HL-60 (cell line): ENCODE results near the gene TMEM63A.

Experiments used
- DNase-seq, 2 experiments: peaks; one replicate each; pipeline ENCODE4 v3.0.0-alpha.2; 2010 to 2020; ENCODE audit warnings: low read depth in 1 of 2, low spot score in 1 of 2
- H3K27ac ChIP-seq: fragments of 250-450 bp; sonication (Bioruptor Pico); replicated peaks from 2 replicates; pipeline ENCODE4 v1.5.1; 2020; ENCODE audit warnings: mild to moderate bottlenecking, moderate library complexity
- H3K27me3 ChIP-seq: fragments of 250-450 bp; sonication (Bioruptor Pico); 2 replicates; pipeline ENCODE4 v1.5.1; 2021; ENCODE audit warnings: mild to moderate bottlenecking, moderate library complexity; ENCODE audit not compliant: insufficient read depth, poor library complexity, severe bottlenecking
- H3K4me3 ChIP-seq: replicated peaks from 2 replicates; pipeline ENCODE4 v1.5.1; 2011; ENCODE audit warnings: mild to moderate bottlenecking, control low read depth, low read length; ENCODE audit not compliant: insufficient read depth
- CTCF ChIP-seq: IDR thresholded peaks from one replicate; pipeline ENCODE4 v1.5.1; 2011; ENCODE audit warnings: low read length, control low read depth, inconsistent platforms; ENCODE audit not compliant: insufficient read depth
- GABPA ChIP-seq: IDR thresholded peaks from 2 replicates; pipeline ENCODE4 v1.6.1; 2012; ENCODE audit warnings: low read depth
- POLR2AphosphoS5 ChIP-seq: IDR thresholded peaks from 2 replicates; pipeline ENCODE4 v1.6.1; 2012; ENCODE audit warnings: low read depth
- SPI1 ChIP-seq: IDR thresholded peaks from 2 replicates; pipeline ENCODE4 v1.6.1; 2012; ENCODE audit warnings: low read depth, mild to moderate bottlenecking, borderline replicate concordance
- TF ChIP-seq, protein P1 (sequence below): IDR thresholded peaks from 2 replicates; pipeline ENCODE4 v1.6.1; 2012; ENCODE audit warnings: low read depth; ENCODE audit not compliant: insufficient replicate concordance

Gene TMEM63A

DNA sequence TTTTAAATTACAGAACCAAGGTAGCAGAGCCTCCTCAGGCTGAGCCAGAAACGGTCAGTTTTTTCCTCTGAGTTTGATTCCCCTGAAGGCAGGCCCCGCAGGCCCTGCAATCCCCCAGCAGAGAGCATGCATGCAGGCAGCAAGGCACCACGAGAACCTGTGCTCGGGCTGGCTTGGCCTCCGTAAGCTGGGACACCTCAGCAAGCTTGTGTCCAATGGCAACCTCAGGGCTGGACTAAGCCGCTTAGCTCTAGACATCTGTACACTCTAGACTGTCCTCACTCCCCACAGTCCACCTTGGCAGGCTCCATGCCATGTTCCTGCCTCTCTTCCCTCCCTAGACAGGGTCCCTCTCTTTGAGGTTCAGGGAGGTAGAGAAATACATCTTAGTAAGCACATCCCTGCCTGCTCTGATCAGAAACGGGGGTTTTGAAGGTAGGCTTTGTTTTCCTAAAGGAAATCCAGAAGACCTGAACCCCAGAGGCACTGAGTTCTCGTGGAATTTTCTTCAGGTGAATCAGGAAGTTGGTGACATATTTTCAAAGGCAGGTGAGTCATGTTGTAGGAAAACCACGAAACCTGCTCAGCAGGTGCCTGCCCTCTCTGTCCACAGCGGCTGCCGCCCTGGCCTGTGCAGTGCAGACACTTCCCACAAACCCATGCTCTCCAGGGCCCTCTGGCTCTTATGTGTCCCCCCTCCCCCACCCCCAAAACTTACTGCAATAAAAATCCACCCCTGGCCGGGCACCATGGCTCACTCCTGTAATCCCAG, 7.0 kb downstream of the TMEM63A start:
- no peak for DNase-seq
- no peak overlapping the region for H3K4me3 ChIP-seq
- TF ChIP-seq GABPA (no peak), CTCF (no peak), SPI1 (no peak), POLR2AphosphoS5 (no peak)
- TF ChIP-seq, protein P1, sequence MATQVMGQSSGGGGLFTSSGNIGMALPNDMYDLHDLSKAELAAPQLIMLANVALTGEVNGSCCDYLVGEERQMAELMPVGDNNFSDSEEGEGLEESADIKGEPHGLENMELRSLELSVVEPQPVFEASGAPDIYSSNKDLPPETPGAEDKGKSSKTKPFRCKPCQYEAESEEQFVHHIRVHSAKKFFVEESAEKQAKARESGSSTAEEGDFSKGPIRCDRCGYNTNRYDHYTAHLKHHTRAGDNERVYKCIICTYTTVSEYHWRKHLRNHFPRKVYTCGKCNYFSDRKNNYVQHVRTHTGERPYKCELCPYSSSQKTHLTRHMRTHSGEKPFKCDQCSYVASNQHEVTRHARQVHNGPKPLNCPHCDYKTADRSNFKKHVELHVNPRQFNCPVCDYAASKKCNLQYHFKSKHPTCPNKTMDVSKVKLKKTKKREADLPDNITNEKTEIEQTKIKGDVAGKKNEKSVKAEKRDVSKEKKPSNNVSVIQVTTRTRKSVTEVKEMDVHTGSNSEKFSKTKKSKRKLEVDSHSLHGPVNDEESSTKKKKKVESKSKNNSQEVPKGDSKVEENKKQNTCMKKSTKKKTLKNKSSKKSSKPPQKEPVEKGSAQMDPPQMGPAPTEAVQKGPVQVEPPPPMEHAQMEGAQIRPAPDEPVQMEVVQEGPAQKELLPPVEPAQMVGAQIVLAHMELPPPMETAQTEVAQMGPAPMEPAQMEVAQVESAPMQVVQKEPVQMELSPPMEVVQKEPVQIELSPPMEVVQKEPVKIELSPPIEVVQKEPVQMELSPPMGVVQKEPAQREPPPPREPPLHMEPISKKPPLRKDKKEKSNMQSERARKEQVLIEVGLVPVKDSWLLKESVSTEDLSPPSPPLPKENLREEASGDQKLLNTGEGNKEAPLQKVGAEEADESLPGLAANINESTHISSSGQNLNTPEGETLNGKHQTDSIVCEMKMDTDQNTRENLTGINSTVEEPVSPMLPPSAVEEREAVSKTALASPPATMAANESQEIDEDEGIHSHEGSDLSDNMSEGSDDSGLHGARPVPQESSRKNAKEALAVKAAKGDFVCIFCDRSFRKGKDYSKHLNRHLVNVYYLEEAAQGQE = no peak
- H3K27me3 ChIP-seq = no peaks in the 10 kb centered on the region
- H3K27ac ChIP-seq = no peak overlapping the region

GRCh38 chr1:225874431-225874830, 7.7 kb downstream of the TMEM63A start:
- no peak for DNase-seq
- Histone ChIP-seq H3K4me3 (no peak overlapping the region), H3K27ac (no peak overlapping the region), H3K27me3 (no peaks in the 10 kb centered on the region)
- no peak for TF ChIP-seq GABPA
- no peak for TF ChIP-seq SPI1
- TF ChIP-seq, protein P1 = no peak
- no peak for TF ChIP-seq POLR2AphosphoS5
- TF ChIP-seq CTCF = no peak

GRCh38 chr1:225873281-225873850, 8.8 kb downstream of the TMEM63A start:
- DNase-seq = no peak
- Histone ChIP-seq H3K27me3 (no peaks in the 10 kb centered on the region), H3K27ac (no peak overlapping the region), H3K4me3 (no peak overlapping the region)
- TF ChIP-seq CTCF = no peak

GRCh38 chr1:225872075-225872430, 10.1 kb downstream of the TMEM63A start:
- no peaks in the 10 kb centered on the region for H3K27me3 ChIP-seq
- DNase-seq = no peak
- H3K4me3 ChIP-seq = no peak overlapping the region
- no peak overlapping the region for H3K27ac ChIP-seq
- no peak for TF ChIP-seq POLR2AphosphoS5
- TF ChIP-seq GABPA = no peak
- TF ChIP-seq CTCF = no peak
- TF ChIP-seq, protein P1 = no peak
- TF ChIP-seq SPI1 = no peak
